Stimulated activated memory B cell treated with anti-CD40 and anti-IgM and Interleukin-4, amounts not matched to agents 10 μg/mL and 1 μg/mL and 100 μg/mL, for 72 hours (primary cell): ENCODE results near the gene SLC44A5.

ENCODE experiments used
- ATAC-seq: fragments of 150-1000 bp; cut with Tn5 transposase; 2 replicates; pipeline ENCODE4 v1.10.0; 2021
- H3K27ac Mint-ChIP-seq: one replicate; pipeline ENCODE4 v1.8.0; 2022; ENCODE audit warnings: mild to moderate bottlenecking, mixed read lengths
- H3K27me3 Mint-ChIP-seq: one replicate; pipeline ENCODE4 v1.8.0; 2022; ENCODE audit warnings: mixed read lengths
- H3K36me3 Mint-ChIP-seq: one replicate; pipeline ENCODE4 v1.8.0; 2022; ENCODE audit warnings: mixed read lengths
- H3K4me1 Mint-ChIP-seq: one replicate; pipeline ENCODE4 v1.8.0; 2022; ENCODE audit warnings: mixed read lengths
- H3K4me3 Mint-ChIP-seq: one replicate; pipeline ENCODE4 v1.8.0; 2022; ENCODE audit warnings: mild to moderate bottlenecking, moderate library complexity, mixed read lengths
- H3K9me3 Mint-ChIP-seq: one replicate; pipeline ENCODE4 v1.8.0; 2022; ENCODE audit warnings: mixed read lengths

The SLC44A5 gene

GRCh38 chr1:75353051-75353450 is 257.9 kb downstream of the SLC44A5 start:
- peaks cover 5% of the 10 kb centered on the region for H3K4me1 Mint-ChIP-seq
- H3K9me3 Mint-ChIP-seq, result peaks cover 5% of the 10 kb centered on the region
- H3K4me3 Mint-ChIP-seq, result no peak overlapping the region

DNA sequence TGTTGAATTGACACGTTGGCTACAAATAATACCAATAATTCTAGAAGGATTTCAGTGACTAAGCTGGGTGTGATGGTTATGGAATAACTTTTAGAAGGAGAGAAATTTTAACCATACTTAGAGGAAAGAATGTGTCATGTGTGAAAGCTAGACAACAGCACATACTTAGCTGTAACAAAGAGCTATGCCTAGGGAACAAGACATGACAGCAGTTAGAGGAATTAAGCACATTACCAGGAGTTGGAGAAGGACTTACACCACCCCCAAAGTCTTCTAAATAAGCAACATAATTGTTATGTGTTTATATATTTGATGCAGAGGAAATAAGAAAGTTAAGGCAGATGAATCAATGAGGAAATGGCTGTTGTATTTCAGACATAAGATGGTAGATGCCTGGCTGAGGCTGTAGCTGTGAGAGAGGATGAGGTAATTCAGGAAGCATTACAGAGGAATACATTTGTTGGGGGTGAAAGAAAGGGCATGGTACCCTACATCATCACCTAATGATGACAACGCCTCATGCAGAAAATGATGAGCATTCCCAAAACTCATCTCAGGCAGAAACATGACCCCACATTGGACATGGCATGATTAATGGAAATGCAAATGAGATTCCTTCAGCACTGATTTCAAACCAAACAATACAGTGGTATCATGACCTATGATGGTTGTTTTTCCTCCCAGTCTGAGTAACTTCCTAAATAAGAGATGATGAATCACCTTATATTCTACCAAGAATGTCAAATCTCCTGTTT is 265.2 kb downstream of the SLC44A5 start:
- Mint-ChIP-seq H3K4me1 (peaks cover 13% of the 10 kb centered on the region), H3K36me3 (no peaks in the 10 kb centered on the region), H3K4me3 (no peak overlapping the region), H3K9me3 (peaks cover 5% of the 10 kb centered on the region), H3K27me3 (no peaks in the 10 kb centered on the region), H3K27ac (no peak overlapping the region)
- ATAC-seq, result no peak

More at GRCh38 chr1:75353051-75353450, 257.9 kb downstream of the SLC44A5 start:
- Mint-ChIP-seq H3K36me3 (no peaks in the 10 kb centered on the region), H3K27ac (no peak overlapping the region), H3K27me3 (no peaks in the 10 kb centered on the region)
- ATAC-seq, result no peak

DNA sequence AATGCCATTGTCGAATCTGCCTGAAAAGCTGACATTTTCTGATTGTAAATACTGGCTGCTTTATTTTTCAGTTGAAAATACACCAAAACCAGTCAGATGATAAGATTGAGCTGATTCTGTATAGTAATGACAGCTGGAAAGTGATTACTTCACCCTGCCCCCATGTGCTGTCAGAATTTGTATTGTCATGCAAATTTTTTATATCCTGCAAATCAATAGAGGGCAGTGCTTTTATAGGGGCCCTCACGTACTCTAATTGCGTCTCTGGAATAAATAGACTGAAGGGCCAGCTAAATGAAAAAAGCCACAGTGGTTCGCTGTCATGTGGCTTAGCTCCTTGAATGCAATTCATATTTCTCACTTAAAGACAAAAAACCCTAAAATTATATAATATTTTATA is 268.1 kb downstream of the SLC44A5 start:
- Mint-ChIP-seq H3K4me3 (no peak overlapping the region), H3K4me1 (peaks cover 40% of the 10 kb centered on the region), H3K9me3 (no peaks in the 10 kb centered on the region), H3K36me3 (no peaks in the 10 kb centered on the region), H3K27me3 (no peaks in the 10 kb centered on the region), H3K27ac (no peak overlapping the region)
- no peak for ATAC-seq

GRCh38 chr1:75341537-75341936 is 269.4 kb downstream of the SLC44A5 start:
- peak overlapping the region; percentile 32 for H3K4me3 Mint-ChIP-seq
- no peaks in the 10 kb centered on the region for H3K9me3 Mint-ChIP-seq
- peaks cover 44% of the 10 kb centered on the region for H3K4me1 Mint-ChIP-seq
- ATAC-seq, result peak; percentile 87
- no peaks in the 10 kb centered on the region for H3K36me3 Mint-ChIP-seq
- no peaks in the 10 kb centered on the region for H3K27me3 Mint-ChIP-seq
- H3K27ac Mint-ChIP-seq, result peak overlapping the region; percentile 75

DNA sequence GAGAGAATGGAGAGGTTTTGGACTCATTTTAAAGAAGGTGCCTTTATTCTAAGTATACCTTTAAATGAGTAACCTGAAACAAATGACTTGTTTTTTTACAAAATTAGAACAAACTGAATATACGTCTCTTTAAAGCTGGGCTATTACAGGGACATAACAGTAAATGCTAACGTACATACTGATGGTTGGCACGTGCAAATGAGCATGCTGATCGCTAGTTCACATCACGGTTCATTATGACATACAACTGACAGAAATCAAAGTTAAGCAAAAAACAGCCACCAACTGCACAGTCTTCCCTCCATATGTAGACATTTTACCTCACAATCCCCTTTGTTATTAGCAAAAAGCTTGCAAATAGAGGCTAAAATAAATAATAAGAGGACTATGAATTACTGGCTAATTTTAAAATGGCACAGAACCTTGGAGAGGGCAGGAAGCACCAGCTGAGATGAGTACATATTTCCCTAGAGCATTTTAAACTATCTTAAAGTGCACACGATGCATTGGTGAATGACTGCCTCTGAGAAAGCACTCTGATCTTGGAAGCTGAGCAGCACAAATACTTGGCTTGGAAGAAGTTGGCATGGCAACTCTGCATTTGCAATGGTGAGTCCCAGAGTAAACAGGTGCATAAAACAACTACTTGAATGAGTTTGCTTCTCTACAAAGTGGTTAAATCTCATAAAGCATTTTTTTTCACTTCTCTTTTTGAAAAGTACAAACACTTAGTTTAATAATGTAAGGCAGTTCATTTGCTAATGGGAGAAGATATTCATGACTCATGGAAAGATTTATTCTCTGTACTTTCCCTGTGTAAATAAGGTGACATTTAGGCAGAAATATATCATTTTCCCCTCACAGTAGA is 272.1 kb downstream of the SLC44A5 start:
- Mint-ChIP-seq H3K27ac (peak overlapping the region; percentile 75), H3K27me3 (no peaks in the 10 kb centered on the region), H3K9me3 (no peaks in the 10 kb centered on the region), H3K4me3 (no peak overlapping the region), H3K4me1 (peaks cover 44% of the 10 kb centered on the region), H3K36me3 (no peaks in the 10 kb centered on the region)
- ATAC-seq, result peak; percentile 87

DNA sequence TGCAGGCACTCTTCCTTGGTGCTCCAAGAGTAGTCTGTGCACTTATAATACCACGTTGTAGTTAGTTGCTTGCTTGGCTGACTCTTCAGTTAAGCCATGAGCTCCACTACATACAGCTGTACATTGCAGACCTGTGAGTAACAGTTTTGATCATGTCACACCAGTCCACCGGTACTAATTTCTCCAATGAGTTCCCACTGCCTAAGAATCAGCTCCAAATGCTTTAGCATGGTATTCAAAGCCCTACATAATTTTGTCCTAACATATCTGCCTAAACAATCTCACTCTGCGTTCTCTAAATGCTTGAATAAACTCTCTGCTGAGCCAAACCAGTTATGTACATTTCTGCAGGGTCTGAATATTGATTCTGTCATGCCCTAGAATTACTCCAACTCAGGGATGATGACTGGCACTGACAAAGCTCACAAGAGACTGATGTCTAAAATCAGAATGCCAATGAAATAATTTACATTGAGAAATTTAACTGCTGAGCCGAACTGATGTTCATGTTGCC is 276.0 kb downstream of the SLC44A5 start:
- Mint-ChIP-seq H3K9me3 (no peaks in the 10 kb centered on the region), H3K4me3 (no peak overlapping the region), H3K27me3 (no peaks in the 10 kb centered on the region), H3K27ac (no peak overlapping the region), H3K4me1 (peaks cover 24% of the 10 kb centered on the region), H3K36me3 (no peaks in the 10 kb centered on the region)
- no peak for ATAC-seq

DNA sequence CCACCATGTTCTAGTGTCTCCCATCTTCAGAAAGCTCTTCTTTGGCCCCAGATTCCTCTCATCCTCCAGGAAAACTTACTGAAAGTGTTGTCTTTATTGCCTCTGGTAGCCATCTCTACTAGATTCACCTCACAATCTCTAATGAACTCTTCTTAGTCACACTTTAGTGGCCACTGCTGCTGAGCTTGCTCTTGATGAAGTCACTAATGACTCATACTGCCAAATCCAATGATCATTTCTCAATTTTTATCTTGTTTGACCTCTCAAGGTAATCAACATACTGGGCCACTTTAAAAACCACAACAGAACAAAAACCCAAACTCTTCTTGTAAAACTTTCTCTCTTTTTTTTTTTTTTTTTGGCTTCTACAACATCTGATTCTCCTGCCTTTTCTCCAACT is 280.3 kb downstream of the SLC44A5 start:
- Mint-ChIP-seq H3K4me3 (no peak overlapping the region), H3K27ac (no peak overlapping the region)
- no peak for ATAC-seq

GRCh38 chr1:75328691-75329090 is 282.2 kb downstream of the SLC44A5 start:
- H3K9me3 Mint-ChIP-seq, result no peaks in the 10 kb centered on the region
- no peak overlapping the region for H3K27ac Mint-ChIP-seq
- no peak for ATAC-seq
- no peaks in the 10 kb centered on the region for H3K4me1 Mint-ChIP-seq
- no peaks in the 10 kb centered on the region for H3K27me3 Mint-ChIP-seq
- H3K36me3 Mint-ChIP-seq, result no peaks in the 10 kb centered on the region
- H3K4me3 Mint-ChIP-seq, result no peak overlapping the region

More for the DNA sequence above, 280.3 kb downstream of the SLC44A5 start:
- no peaks in the 10 kb centered on the region for H3K36me3 Mint-ChIP-seq
- H3K9me3 Mint-ChIP-seq, result no peaks in the 10 kb centered on the region
- no peaks in the 10 kb centered on the region for H3K4me1 Mint-ChIP-seq
- H3K27me3 Mint-ChIP-seq, result no peaks in the 10 kb centered on the region

DNA sequence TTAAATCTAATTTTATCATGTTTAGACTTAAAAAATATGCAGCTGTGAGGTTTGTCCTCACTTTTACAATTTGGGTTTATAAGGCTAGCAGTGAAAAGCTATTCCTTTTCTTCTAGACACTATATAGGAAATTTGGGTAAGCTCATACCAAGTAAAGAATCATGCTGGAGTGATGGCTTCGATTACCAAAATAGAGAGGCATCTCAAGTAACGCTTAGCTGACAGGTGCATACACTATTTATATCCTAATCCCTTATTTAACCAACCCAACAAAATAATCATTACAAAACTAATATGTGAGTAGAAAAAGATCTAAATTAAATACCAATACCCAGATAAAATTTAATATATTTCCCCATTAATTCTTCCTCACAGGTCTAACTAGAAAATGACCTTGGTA is 283.5 kb downstream of the SLC44A5 start:
- H3K27ac Mint-ChIP-seq, result no peak overlapping the region
- H3K27me3 Mint-ChIP-seq, result no peaks in the 10 kb centered on the region
- no peaks in the 10 kb centered on the region for H3K4me1 Mint-ChIP-seq
- no peaks in the 10 kb centered on the region for H3K36me3 Mint-ChIP-seq
- H3K9me3 Mint-ChIP-seq, result no peaks in the 10 kb centered on the region
- ATAC-seq, result no peak
- no peak overlapping the region for H3K4me3 Mint-ChIP-seq

GRCh38 chr1:75317976-75318375 is 292.9 kb downstream of the SLC44A5 start:
- Mint-ChIP-seq H3K9me3 (peaks cover 4% of the 10 kb centered on the region), H3K27me3 (no peaks in the 10 kb centered on the region)

GRCh38 chr1:75316230-75316629 is 294.7 kb downstream of the SLC44A5 start:
- no peak for ATAC-seq
- Mint-ChIP-seq H3K27me3 (no peaks in the 10 kb centered on the region), H3K9me3 (peaks cover 1% of the 10 kb centered on the region), H3K27ac (no peak overlapping the region), H3K4me3 (no peak overlapping the region), H3K4me1 (no peaks in the 10 kb centered on the region), H3K36me3 (no peaks in the 10 kb centered on the region)

More at GRCh38 chr1:75317976-75318375, 292.9 kb downstream of the SLC44A5 start:
- ATAC-seq, result no peak
- no peak overlapping the region for H3K4me3 Mint-ChIP-seq
- H3K4me1 Mint-ChIP-seq, result no peaks in the 10 kb centered on the region
- no peak overlapping the region for H3K27ac Mint-ChIP-seq
- no peaks in the 10 kb centered on the region for H3K36me3 Mint-ChIP-seq

- H3K27me3 Mint-ChIP-seq, result no peaks in the 10 kb centered on the region
- H3K9me3 Mint-ChIP-seq, result no peaks in the 10 kb centered on the region
- H3K4me1 Mint-ChIP-seq, result no peaks in the 10 kb centered on the region
- H3K4me3 Mint-ChIP-seq, result no peak overlapping the region
- no peak for ATAC-seq
- no peaks in the 10 kb centered on the region for H3K36me3 Mint-ChIP-seq
- H3K27ac Mint-ChIP-seq, result no peak overlapping the region
These were observed 298.3 kb downstream of the SLC44A5 start for GRCh38 chr1:75312620-75313019.

DNA sequence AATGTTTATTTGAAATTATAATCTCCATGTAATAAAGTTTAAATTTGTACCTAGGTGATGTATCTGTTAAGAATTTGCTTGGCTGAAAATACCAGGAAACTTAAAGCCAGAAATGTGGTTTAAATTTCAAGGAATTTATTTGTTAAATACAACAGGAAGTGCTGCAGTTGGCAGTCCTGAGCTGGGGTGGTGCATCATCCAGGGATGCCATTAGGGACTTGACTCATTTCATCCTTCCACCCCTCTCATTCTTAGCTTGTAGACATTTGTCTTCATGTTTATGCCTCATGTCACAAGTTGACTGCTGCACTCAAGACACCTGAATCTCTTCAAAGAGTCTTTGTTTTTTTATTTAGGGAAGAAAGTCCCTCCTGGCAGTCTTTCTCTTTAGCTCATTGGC is 300.8 kb downstream of the SLC44A5 start:
- Mint-ChIP-seq H3K9me3 (no peaks in the 10 kb centered on the region), H3K27me3 (no peaks in the 10 kb centered on the region), H3K36me3 (no peaks in the 10 kb centered on the region), H3K4me3 (no peak overlapping the region), H3K4me1 (no peaks in the 10 kb centered on the region), H3K27ac (no peak overlapping the region)
- ATAC-seq, result no peak

DNA sequence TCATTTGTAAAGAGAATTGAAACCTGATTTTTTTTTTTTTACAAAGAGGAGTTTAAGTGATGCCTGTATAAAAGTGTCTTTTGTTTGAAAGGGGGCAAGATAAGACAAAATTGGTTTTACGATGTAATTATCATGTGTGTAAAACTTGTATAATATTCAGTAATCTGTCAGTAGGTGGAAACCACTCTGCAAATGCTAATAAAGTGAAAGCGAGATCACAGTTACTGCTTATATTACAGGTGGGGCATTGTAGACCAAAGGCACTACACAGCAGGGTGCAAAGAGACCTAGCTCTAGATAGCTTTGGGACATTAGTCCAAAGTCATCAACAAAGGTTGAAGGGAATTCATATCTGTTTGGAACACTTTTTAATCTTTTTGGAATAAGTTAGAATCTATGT is 302.5 kb downstream of the SLC44A5 start:
- Mint-ChIP-seq H3K27me3 (no peaks in the 10 kb centered on the region), H3K36me3 (no peaks in the 10 kb centered on the region), H3K4me3 (no peak overlapping the region), H3K27ac (no peak overlapping the region), H3K9me3 (no peaks in the 10 kb centered on the region), H3K4me1 (no peaks in the 10 kb centered on the region)
- ATAC-seq, result no peak

DNA sequence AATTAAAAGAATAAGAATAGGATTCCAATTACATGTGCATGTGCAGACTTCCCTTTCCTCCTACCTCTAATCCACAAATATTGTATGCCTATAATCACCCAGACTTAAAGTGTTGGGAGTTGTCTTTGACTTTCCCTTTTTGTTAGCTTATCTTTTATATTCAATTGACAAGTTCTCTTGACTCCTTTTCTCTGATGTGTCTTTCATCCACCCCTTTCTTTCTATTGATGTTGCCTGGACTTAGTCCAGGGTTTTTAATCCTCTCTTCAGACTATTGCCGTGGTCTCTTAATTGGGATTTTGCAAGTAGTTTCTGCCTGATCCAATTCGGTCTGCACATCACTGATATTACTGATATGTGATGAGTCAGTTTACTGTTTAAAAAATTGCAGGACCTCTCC is 305.9 kb downstream of the SLC44A5 start:
- Mint-ChIP-seq H3K27ac (no peak overlapping the region), H3K4me1 (no peaks in the 10 kb centered on the region), H3K9me3 (no peaks in the 10 kb centered on the region), H3K27me3 (no peaks in the 10 kb centered on the region), H3K4me3 (no peak overlapping the region), H3K36me3 (no peaks in the 10 kb centered on the region)
- no peak for ATAC-seq
